IMR-90 (cell line): ENCODE data around the gene NT5C3B. TPM values are rescaled to one million over a fixed set of nuclear protein-coding genes. Genes with fewer than 3 reads are reported as not detected.
"Not testable (repeated sequence)": the region's sequence is repeated elsewhere in the genome, so short reads cannot be mapped to it uniquely, and the experiment has no call there.

Experiments used
- ATAC-seq: fragments of 200-7000 bp; cut with Tn5 transposase; 2 replicates; pipeline ENCODE4 v1.9.1; 2020; ENCODE audit warnings: low read depth, mild to moderate bottlenecking, moderate library complexity
- BruUV-seq: library from RNA; stranded (reverse); fragments of 400-500 nt; replicated peaks from 2 replicates; lab custom pipeline; 2021; lab: Mats Ljungman, UMichigan
- CTCF ChIA-PET: fragments of 300-600 bp; formaldehyde crosslinking; extraction: SDS; loops from one replicate; lab custom pipeline; 2021; ENCODE audit warnings: antibody characterized with exemption; lab: Yijun Ruan, JAX
- POLR2A ChIA-PET: fragments of 300-600 bp; sonication (Branson Sonifier 250); formaldehyde crosslinking; loops from one replicate; lab custom pipeline; 2022; ENCODE audit warnings: antibody characterized with exemption; ENCODE audit not compliant: unreplicated experiment; lab: Charles Lee
- DNase-seq: peaks from one replicate; pipeline ENCODE4 v3.0.0; 2013
- H2AFZ ChIP-seq: replicated peaks from 2 replicates; pipeline ENCODE3; 2013; ENCODE audit warnings: low read length, mild to moderate bottlenecking; ENCODE audit not compliant: poor library complexity
- H2AK5ac ChIP-seq: 2 replicates; pipeline ENCODE4 v1.6.1; 2013; ENCODE audit warnings: low read depth, low read length, inconsistent platforms
- H2AK9ac ChIP-seq: replicated peaks from 2 replicates; pipeline ENCODE3; 2013; ENCODE audit warnings: mild to moderate bottlenecking, low read depth, low read length, moderate library complexity; ENCODE audit not compliant: poor library complexity
- H2BK120ac ChIP-seq: 2 replicates; pipeline ENCODE4 v1.6.1; 2013; ENCODE audit warnings: low read depth, low read length, inconsistent platforms
- H2BK15ac ChIP-seq: 3 replicates; pipeline ENCODE4 v1.6.1; 2013; ENCODE audit warnings: low read depth, low read length, inconsistent platforms
- H2BK20ac ChIP-seq: 2 replicates; pipeline ENCODE4 v1.6.1; 2013; ENCODE audit warnings: low read depth, mild to moderate bottlenecking, inconsistent platforms, low read length, moderate library complexity
- H2BK5ac ChIP-seq: 2 replicates; pipeline ENCODE4 v1.6.1; 2013; ENCODE audit warnings: mild to moderate bottlenecking, low read depth, low read length, inconsistent platforms; ENCODE audit not compliant: poor library complexity, severe bottlenecking
- H3K14ac ChIP-seq: replicated peaks from 2 replicates; pipeline ENCODE4 v1.6.1; 2013; ENCODE audit warnings: low read depth, low read length, inconsistent platforms
- H3K18ac ChIP-seq: 2 replicates; pipeline ENCODE4 v1.6.1; 2013; ENCODE audit warnings: low read depth, low read length, control low read depth
- H3K23ac ChIP-seq: 2 replicates; pipeline ENCODE4 v1.6.1; 2013; ENCODE audit warnings: low read depth, low read length, inconsistent platforms
- H3K27ac ChIP-seq: 2 replicates; pipeline ENCODE4 v1.5.1; 2013; ENCODE audit warnings: mild to moderate bottlenecking, control low read depth, low read length; ENCODE audit not compliant: insufficient read depth
- H3K27me3 ChIP-seq: 2 replicates; pipeline ENCODE4 v1.6.1; 2013; ENCODE audit warnings: low read length; ENCODE audit not compliant: control insufficient read depth, insufficient read depth
- H3K36me3 ChIP-seq: 2 replicates; pipeline ENCODE4 v1.6.1; 2013; ENCODE audit warnings: low read length, mixed read lengths; ENCODE audit not compliant: control insufficient read depth, insufficient read depth
- H3K4ac ChIP-seq: 2 replicates; pipeline ENCODE4 v1.6.1; 2013; ENCODE audit warnings: low read depth, low read length, inconsistent platforms
- H3K4me1 ChIP-seq: 2 replicates; pipeline ENCODE4 v1.6.1; 2013; ENCODE audit warnings: low read length, mixed read lengths; ENCODE audit not compliant: control insufficient read depth, insufficient read depth
- H3K4me2 ChIP-seq: 2 replicates; pipeline ENCODE4 v1.6.1; 2013; ENCODE audit warnings: low read depth, mild to moderate bottlenecking, control low read depth, low read length, moderate library complexity
- H3K4me3 ChIP-seq: 2 replicates; pipeline ENCODE4 v1.5.1; 2013; ENCODE audit warnings: low read depth, mild to moderate bottlenecking, control low read depth, low read length, moderate library complexity; ENCODE audit not compliant: insufficient read depth
- H3K56ac ChIP-seq: 2 replicates; pipeline ENCODE4 v1.6.1; 2013; ENCODE audit warnings: low read length, inconsistent platforms; ENCODE audit not compliant: insufficient read depth; ENCODE audit errors: extremely low read depth
- H3K79me1 ChIP-seq, 2 experiments: 2 replicates each; pipeline ENCODE4 v1.6.1; 2013; ENCODE audit warnings: low read length in 2 of 2, inconsistent platforms in 1 of 2, low read depth in 1 of 2
- H3K9ac ChIP-seq: 2 replicates; pipeline ENCODE4 v1.6.1; 2013; ENCODE audit warnings: low read depth, low read length, control low read depth
- H3K9me1 ChIP-seq: 2 replicates; pipeline ENCODE4 v1.6.1; 2013; ENCODE audit warnings: low read length, inconsistent platforms; ENCODE audit not compliant: insufficient read depth
- H3K9me3 ChIP-seq: 2 replicates; pipeline ENCODE4 v1.6.1; 2013; ENCODE audit warnings: low read length; ENCODE audit not compliant: control insufficient read depth, insufficient read depth
- H4K20me1 ChIP-seq: 2 replicates; pipeline ENCODE4 v1.6.1; 2013; ENCODE audit warnings: low read length, inconsistent platforms; ENCODE audit not compliant: insufficient read depth
- H4K5ac ChIP-seq: 2 replicates; pipeline ENCODE4 v1.6.1; 2013; ENCODE audit warnings: mild to moderate bottlenecking, low read depth, low read length, control low read depth
- H4K8ac ChIP-seq, 2 experiments: 2 replicates each; pipeline ENCODE4 v1.6.1; 2013; ENCODE audit warnings: low read depth in 2 of 2, low read length in 2 of 2, control low read depth in 1 of 2, inconsistent platforms in 1 of 2
- H4K91ac ChIP-seq: 2 replicates; pipeline ENCODE4 v1.6.1; 2013; ENCODE audit warnings: low read depth, low read length, inconsistent platforms; ENCODE audit not compliant: insufficient read depth
- WGBS, 2 experiments: methylation state at CpG; one replicate each; pipeline versions ENCODE4 v1.1.5 to v1.1.7; 2013; ENCODE audit warnings: missing lambda C conversion rate in 2 of 2; ENCODE audit not compliant: insufficient read length in 1 of 2; ENCODE audit errors: extremely low coverage in 2 of 2; 5-methylcytosine and 5-hydroxymethylcytosine counted together
- dilution Hi-C: fragments of 300-500 bp; cut with HindIII; formaldehyde crosslinking; loops from one replicate; pipeline ENCODE4 v1.14.3; 2018; ENCODE audit warnings: low sequenced_read_pairs; ENCODE audit not compliant: unreplicated experiment
- in situ Hi-C: fragments of 300-500 bp; cut with MboI; formaldehyde crosslinking; loops from 3 replicates; pipeline ENCODE4 v1.14.3; 2019; ENCODE audit warnings: low sequenced_read_pairs, inconsistent platforms, mixed read lengths
- intact Hi-C: fragments of 100-400 bp; cut with micrococcal nuclease; formaldehyde crosslinking; loops from 2 replicates; pipeline ENCODE4 v1.10.0; 2022
- polyA plus RNA-seq, 3 experiments: library from polyadenylated mRNA; depleted of rRNA; stranded (reverse); fragments of >200 nt; gene quantifications; 2 replicates each; pipeline ENCODE4 v1.2.3, GENCODE V29; 2012; ENCODE audit warnings: low replicate concordance in 1 of 3
- total RNA-seq: library from RNA; depleted of rRNA; stranded (reverse); fragments of >200 nt; gene quantifications from 2 replicates; pipeline ENCODE4 v1.2.3, GENCODE V29; 2012

Gene NT5C3B
- total and polyA plus RNA-seq, 2 of the 4 experiments (the other 2 are of a cell fraction): 59.9 to 92.7 TPM

GRCh38 chr17:41874293-41874670 is 38.2 kb upstream of the NT5C3B start:
- 96% methylated on average over 4 of the region's 9 CpGs; no CpG with 5 or more reads in 1 of the 2 experiments for WGBS, 2 experiments
- H2AFZ ChIP-seq, in situ Hi-C loops, CTCF ChIA-PET, H2BK15ac ChIP-seq, H3K18ac ChIP-seq, H3K27ac ChIP-seq, H2BK120ac ChIP-seq, H3K23ac ChIP-seq, intact Hi-C loops, POLR2A ChIA-PET, dilution Hi-C loops, ATAC-seq, H3K9ac ChIP-seq, H4K91ac ChIP-seq, H3K14ac ChIP-seq, H2BK20ac ChIP-seq, H3K9me1 ChIP-seq, H4K20me1 ChIP-seq, BruUV-seq, H3K4ac ChIP-seq, DNase-seq, H3K4me3 ChIP-seq, H4K5ac ChIP-seq, H2AK5ac ChIP-seq, H3K4me1 ChIP-seq, H3K4me2 ChIP-seq, H2BK5ac ChIP-seq, H4K8ac ChIP-seq, H3K56ac ChIP-seq, H3K27me3 ChIP-seq, H3K9me3 ChIP-seq: not testable (repeated sequence)
- peaks cover 63% of the 10 kb centered on the region for H3K36me3 ChIP-seq
- peaks cover 18 to 42% of the 10 kb centered on the region in 2 experiments for H3K79me1 ChIP-seq
- H2AK9ac ChIP-seq: peak overlapping the region; percentile 28
